CD4-positive, alpha-beta T cell treated with Interleukin-4 for 1 hour (primary cell): ENCODE results near the gene COL4A1.

Experiments
- DNase-seq, 2 donors: peaks; one replicate each; pipeline ENCODE4 v3.0.0-alpha.2; 2020 to 2022

COL4A1 gene

DNA sequence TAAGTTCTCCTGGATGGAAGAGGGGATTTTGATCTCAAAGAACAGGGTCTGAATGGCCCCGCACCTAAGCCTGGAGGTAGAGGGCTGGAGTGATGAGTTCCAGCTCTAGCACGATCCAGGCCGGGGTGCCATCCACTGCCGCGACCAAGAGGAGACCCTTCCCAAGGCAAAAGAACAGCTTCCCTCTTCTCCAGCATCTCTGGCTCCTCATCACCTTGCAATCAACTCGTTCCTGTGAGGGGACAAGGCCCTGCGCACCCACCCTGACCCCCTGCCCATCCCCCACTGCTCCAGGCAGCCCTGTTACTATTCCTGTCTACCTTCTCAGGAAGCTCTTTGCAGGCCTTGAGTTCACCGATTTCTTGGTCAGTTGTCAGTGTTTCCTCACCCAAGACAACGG is 17.8 kb downstream of the COL4A1 start:
- no peak for DNase-seq

DNA sequence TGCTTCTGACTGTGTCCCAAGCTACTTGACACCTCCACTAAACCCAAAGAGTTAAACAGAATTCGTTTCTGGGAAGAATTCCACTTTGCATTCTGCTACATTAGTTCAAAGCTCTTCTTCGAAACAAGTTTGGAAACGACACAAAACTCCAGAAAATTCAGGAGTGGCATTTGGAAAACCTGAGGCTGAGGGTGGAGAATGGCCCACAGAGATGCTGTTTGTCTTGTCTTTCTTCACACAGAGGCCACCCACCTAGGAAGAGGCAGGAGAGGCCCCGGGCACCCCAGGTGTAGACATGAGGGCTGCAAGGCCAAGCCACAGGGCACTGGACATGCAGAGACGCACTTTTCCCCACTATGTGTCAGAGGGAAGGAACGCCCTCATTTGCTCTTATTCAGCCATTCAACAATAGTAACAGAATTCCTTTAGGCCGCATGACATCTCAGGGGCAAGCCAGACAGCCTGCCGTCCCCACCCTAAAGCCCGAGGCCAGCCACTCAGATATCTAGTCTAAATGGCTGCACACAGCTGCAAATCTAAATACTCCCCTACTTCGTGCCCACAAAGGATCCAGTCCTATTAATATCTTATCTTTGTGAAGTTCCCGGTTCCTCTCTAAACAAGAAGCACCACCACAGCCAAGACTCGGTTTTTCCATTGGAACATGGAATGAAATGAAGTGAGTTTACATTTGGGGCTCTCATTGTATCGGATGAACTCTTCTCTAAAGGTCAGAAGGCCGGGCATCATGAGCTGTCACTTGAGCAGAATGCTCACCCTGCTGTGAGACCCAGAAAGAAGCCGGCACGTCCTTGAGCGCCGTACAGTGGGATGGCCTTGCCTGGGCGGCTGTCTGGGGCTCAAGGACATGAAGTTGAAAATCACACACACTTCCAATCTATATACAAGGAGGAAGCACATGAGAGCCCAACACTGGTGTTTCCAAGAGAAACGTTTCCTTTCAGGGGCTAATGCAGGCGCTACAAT is 19.8 kb downstream of the COL4A1 start:
- DNase-seq, result no peak

DNA sequence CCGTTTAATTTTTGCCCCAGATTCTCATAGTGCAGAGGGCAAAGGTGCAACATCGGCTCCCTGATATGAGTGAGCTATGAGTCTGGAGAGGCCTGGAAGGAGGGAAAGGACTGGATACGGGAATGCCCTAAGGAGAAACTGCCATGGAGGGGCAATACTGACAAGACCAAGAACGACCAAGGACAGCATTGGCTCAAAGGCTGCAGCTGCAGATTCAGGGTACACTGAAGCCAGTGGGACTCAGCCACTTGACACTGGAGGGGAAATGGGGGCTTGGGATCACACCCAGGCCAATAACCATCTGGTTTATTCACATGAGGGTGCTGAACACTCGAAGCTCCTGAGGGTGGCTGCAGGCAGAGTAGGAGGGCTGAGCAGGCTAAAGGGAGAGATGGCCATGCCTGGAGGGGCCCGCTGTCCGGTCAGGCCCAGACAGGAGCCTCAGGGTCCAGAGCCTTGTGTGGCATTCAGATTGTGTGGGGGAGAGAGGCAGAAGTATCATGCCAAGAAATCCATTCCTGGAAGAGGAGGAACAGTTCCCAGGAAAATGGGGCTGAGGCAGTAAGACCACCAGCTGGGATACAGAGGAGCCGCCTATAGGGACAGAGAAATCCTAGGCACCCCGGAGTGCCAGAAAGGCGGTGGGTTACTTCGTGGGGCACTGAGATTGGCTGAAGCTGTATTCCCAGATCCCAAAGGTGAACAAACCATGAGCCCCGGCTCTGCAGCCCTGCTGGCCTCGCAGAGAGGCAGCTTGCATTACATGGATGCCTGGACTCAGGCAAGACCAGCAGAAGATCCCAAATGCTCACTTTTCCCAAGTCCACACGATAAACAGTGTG is 20.7 kb downstream of the COL4A1 start:
- DNase-seq, result no peak

DNA sequence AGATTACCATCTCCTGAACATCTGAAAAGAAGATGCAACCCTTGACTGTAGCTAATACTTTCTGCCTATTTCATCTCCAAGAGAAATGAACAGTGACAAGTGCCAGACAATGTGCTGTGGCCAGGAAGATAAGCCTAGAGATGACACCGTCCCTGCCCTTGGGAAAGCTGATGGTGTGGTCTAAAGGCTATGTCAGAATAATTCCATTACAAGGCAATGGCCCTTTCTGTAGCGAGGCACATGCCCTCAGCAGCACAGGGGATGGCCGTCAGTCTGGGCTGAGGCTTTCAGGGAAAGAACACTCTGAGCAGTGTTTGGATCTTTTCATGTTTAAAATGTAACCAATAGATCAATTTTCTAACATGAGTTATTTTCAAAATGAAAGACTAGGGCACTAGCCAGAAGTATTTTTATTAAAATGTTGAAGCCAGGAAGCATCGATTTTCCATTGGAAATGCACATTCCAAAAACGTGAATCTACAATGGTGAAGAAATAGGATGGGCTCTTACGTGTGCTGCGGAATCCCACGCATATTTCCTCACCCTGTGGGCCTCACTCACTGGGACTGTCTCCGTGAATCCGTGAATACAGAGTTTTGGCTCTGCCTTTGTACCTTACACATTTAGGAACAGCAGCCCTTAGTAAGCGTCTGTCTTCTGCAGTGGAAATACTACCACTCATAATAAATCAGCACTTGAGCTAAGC is 22.0 kb downstream of the COL4A1 start:
- DNase-seq, result no peak

DNA sequence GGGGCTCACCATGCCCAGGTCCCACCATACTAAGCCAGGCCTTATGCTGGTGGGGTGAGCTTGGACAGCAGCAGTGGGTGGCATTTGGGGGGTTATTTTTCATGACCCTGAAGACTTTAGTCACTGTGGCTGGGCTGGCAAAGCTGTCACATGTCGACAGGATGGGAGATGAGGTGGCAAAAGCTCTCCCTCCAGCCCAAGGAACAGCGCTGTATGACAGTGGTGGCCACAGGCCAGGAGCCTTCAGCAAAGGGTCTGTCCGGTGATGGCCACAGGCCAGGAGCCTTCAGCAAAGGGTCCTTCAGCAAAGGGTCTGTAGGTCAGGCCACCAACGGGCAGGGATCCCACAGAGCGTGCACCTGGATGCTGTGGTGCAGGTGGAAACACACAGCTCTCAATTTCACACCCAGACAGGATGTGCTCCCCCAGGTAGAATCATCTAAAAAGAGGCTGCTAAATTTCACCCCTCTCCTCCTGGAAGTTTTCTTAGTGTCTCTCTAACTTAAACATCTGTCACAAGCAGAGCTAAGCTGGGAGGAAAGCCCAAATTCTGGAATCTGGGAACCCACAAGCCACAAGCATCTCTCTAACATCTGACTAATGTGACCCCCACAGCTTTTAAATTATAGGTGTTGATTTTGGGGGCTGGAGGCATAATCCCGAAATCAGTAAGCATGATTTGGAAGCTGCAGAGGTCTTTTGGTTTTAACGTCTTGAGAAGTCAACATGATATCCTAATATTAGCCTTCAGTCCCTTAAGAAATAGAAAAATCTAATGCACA is 23.0 kb downstream of the COL4A1 start:
- no peak for DNase-seq

DNA sequence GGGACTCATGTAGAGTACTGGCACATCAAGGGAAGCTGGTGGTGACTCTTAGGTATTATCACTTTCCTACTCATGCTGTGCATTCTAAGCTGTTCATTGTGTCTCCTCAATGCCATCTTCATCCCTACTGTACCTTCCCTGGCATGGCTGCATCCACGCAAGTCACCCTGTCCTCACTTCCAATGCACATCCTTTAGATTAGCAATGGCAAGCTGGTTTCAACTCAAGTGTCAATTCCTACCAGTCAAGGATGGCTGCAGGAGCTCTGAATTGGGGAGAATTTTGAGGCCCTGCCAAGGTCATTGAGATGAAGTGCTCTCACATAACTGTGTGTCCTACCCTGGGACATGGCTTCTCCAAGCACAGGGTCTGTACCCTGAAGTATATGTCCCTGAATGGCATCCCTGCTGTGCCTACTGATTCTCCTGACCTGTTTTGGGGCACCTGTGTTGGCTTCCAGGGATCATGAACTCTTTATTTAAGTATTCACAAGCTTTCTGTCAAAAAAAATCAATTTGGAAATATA is 24.6 kb downstream of the COL4A1 start:
- no peak for DNase-seq

DNA sequence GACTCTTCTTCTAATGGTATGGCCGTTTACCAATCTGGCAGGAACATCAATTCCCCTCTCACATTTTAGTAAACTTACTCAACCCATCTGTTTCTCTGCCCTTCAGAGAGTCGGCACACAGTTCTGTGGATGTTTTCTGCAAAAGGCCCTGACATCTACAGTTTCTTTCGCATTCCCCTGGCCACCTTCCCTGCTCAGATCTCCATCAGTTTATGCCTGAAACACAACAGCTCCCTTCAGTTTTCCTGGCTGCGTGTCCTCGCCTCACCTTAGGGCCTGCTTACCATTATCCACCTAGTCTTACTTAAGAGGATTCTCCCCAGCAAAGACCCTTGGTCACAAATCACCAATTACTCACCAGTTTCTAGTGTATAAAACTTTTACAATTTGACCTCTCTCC is 25.2 kb downstream of the COL4A1 start:
- DNase-seq, result no peak

DNA sequence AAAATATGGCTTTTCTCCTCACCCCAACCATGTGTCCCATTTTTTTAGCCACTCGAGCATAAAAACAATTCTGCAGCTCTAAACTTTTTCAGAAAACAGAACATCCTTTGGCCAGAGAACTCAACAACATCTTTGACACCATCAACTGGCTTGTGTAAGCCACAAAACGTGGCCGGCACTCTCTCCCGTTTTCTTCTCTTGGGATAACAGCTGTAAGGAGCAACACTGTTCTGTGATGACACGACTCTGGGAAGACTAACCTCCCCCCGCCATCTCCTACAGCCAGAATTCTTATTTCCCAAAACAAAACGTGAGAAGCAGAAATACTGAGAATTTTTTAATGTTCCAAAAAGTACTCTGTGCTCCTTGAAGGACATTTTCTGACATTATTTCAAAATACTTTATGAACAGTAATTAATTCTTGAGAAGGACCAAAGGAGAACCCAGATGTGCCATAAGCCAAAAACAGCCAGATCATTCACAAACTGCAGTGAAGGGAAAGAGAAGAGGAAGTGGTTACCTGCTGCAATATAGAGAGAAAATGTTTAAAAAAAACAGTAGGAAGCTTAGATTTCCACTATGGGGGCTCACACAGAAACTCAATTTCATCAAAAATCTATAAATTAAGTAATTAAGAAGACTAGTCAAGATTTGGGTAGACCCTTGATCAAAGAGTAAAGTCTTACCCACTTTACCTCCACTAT is 25.8 kb downstream of the COL4A1 start:
- no peak for DNase-seq

DNA sequence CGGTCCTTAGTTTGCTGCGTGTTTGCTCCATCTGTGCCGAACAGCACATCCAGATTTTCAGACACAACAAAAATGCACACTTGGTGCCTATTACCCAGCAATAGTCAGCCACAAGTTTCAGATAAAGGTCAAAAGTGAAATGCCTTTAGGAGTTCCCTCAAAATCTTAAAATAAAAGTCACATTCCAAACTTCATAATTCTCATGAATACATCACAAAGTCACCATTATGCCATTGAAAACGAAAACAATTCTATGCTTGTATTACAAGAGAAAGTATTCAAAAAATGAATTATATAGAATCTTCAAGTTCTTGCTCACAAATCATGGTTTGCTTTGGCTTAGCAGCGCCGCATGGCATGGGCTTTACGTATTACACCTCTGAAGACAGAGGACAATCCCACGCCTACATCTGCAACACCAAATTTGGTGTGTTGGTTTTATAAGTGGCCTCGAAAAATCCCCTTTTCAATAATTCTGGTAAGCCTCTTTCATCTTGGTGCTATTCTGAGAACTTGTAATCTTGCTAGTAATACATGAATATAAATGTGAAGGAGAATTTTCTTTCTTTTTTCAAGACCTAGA is 26.6 kb downstream of the COL4A1 start:
- no peak for DNase-seq

DNA sequence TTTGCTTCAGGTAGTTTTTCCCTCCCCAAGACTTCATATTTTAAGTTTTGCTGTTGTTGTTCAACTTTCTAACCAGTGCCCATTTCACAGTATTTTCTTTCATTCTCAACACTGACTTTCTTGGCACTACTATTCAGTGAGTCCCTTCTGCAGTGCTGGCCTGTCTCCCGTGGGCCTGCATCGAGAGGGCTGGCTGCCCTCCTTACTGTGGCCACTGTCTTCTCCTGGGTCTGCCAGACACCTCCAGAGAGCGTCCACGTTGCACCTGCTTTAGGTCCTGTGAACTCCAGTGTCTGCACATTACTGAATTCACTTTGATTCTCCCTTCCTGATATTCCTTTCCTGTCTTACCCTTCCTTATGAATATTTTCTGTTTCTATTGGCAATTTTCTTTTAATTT is 27.3 kb downstream of the COL4A1 start:
- no peak for DNase-seq

DNA sequence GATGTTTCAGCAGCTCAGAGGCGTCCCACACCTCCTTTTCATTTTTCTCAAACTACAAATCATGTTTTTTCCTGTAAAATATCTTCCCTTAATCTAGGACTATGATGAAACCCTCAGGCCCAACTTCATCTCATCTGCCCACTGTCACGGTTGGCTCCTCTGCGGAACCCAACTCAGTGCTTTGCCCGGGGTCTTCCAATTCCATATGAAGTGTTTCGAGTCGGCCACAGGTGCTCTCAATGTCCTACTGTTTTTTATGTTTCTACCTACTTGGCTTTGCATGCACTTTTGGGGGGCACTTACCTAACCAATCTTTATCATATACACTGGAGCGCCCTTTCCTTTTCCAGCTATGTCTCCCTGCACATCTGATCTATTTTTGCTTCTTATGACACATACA is 28.1 kb downstream of the COL4A1 start:
- no peak for DNase-seq

DNA sequence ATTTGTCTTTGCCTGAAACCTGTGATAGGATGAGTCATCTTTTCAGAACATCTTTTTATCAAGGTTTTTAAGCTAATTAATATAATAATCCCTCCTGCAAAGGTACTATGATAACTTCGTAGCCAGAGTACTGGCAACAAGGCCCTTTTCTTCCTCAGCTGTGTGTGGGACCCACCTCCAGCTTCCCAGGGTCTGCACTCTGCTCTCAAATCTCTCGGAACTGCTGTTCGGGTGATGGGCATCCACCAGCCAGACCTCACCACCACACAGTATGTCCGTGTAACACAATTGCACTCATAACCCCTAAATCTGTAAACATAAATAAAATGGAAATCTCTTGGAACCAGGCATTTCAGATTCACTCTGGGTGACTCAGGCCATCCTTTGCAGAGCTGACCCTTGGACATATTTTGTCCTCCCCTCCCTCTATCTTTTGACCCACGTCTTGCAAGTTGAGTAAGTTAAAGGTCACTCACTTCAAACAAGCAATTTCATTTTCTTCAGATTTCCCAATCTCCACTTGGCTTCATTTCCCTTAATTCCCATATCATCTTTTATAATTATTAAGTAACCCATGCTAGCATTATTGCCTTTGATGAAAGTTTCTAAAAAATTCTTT is 29.5 kb downstream of the COL4A1 start:
- DNase-seq, result no peak

DNA sequence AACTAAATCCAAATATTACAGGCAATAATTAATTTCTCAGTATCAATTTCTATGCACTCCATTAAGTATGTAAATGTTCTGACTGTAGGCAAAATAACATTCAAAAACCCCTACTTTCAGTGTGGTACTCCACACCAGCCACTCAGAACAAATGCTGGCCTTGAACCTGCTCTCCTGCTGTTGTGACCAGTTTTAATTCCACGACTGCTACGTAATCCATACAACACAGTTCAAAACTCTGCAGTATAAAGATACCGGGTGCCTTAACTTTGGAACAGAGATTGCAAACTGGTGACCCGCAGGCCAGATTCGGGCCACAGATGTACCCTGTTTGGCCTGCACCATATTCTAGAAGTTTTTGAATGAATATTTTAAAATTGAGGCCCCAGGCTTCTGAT is 30.4 kb downstream of the COL4A1 start:
- no peak for DNase-seq

DNA sequence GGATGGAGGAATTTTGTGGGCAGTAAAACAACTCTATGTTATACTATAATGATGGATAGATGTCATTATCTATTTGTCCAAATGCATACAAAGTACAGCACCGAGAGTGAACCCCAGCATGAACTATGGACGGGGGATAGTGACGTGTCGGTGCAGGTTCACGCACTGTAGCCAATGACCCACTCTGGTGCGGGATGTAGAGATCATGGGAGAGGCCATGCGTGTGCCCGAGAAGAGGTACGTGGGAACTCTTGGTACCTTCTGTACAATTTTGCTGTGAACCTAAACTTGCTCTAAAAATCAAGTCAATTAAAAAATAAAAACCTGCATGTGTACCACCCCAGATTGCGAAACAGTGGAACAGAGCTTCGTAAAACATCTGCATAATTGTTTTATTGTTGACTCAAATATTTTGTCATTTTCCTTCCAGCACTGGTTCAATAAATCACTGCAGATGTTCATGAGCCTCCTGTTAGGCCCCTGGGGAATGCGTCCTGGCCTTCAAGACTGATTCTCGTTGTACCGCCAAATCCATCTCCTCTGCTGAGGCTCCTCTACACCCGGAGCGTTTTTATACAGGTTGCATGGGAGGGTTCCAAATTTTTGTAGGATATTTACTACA is 30.9 kb downstream of the COL4A1 start:
- no peak for DNase-seq

DNA sequence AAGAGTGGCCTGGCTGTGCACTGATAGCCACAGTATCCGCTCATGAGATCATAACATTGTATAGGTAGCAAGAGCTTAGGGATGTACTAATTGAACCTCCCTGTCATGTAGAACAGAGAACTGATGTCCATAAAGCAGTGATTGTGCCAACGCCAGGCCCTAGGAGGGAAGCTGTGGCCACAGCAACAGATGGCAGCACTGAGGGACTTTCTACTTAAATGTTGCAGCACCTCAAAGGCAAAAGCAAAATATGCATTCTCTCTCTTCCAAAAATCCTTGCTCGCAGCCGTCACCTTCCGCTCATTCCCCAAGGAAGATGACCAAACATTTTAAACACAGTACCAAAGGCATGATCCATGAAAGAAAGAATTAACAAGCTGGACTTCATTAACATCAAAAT is 32.3 kb downstream of the COL4A1 start:
- DNase-seq, result no peak

DNA sequence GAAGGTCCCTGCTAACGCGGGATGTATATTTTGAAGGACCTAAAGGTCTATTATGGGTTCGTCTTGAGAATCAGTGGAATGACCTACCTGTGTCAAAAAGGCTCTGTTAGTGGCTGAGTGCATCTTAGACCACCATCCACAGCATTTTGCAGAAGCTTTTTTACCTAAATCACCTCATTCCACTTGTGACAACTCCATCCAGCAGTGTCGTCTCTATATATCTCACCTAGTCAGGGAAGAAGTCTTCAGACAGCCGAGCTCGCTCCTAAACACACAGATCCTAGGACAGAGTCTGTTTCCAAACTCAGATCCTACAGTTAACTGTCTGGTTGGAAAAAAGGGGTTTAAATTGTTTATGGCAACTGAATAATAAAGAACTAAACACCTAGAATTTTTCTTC is 33.7 kb downstream of the COL4A1 start:
- no peak for DNase-seq

DNA sequence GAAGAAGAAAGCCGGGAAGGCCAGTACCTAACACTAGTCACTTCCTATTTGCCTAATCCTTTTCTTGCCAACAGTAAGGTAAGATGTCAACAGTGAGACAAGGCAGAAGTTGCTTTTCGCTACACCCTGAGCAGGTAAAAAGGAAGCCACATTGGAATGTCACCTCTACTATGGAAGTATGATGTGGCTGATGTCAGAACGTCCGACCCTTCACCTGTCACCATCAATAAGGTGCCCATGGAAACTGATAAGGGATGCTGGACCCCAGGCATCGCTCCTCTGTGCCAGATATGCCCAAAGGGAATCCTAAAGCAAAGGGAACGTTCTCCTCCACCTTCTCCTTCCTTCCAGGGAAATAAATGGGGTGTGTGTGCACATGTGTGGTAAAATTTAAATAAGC is 34.3 kb downstream of the COL4A1 start:
- no peak for DNase-seq

DNA sequence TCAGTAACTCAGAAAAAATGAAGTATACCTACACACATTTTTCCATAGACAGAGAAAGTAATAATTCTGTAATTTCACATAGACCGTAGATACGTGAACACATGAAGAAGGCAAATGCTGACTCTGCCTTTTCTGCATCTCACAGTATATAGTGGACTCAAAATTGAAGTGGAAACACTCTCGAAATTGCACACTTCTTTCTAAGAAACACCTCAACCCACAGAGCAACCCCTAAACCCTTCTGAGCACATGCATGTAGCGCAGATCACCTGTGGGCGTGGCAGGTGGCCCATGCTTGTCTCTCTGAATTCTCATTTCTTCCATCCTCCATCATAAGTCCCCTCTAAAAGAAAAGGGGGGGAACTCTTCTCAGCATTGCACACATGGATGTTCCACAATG is 34.7 kb downstream of the COL4A1 start:
- DNase-seq, result no peak

DNA sequence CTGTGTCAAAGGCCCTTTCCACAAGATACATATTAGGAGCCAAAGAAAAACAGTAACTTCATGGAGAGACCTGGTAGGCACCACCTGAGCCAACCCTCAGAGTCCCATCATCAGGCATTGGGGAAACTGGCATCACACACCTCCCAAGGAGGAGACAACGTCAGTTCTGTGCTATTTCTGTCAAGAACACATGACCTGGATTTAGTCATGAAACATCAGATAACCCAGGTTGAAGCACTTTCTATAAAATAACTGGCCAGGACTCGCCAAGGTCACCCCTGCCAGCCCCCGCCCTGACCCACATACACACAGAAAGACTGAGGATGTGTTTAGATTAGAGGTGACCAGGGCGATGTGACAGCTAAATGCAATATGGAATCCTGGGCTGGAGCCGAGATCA is 35.6 kb downstream of the COL4A1 start:
- DNase-seq, result no peak

DNA sequence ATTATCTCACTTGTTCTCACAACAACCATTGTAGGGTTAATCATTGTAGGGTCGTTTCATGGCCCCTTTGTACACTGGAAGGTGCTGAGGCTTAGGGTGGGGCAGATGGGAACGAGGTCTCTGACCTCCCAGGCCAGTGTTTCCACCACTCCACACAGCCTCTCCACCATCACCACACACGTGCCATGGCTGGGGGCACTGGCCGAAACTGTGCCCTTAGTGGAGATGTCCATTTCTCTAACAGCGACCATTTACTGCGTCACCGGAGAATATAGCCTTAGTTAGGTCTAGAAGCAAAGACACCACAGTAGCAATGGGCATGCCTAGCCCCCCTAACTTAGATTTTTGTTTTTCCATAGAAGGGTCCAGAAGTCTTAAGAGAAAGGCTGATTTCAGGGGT is 36.5 kb downstream of the COL4A1 start:
- no peak for DNase-seq
